ENCODE results near the gene MEPCE.
"Not testable (repeated sequence)": the region's sequence is repeated elsewhere in the genome, so short reads cannot be mapped to it uniquely, and the experiment has no call there.

Gene MEPCE

GRCh38 chr7:100449190-100449795 lies 19.7 kb downstream of the MEPCE start:
- TF ChIP-seq GATA1 (IDR thresholded peaks at IDR 0.05; ENCODE audit: low read depth, low read length), result no peak
- TF ChIP-seq POLR2A (IDR thresholded peaks at IDR 0.05; ENCODE audit: low read length), result no peak
- DNase-seq, result no peak

- DNase-seq, result no peak
- TF ChIP-seq POLR2A (IDR thresholded peaks at IDR 0.05; ENCODE audit: low read length), result no peak
- TF ChIP-seq GATA1 (IDR thresholded peaks at IDR 0.05; ENCODE audit: low read depth, low read length), result no peak
Measured at GRCh38 chr7:100452513-100452912, 22.9 kb downstream of the MEPCE start.

GRCh38 chr7:100453854-100454253 lies 24.2 kb downstream of the MEPCE start:
- DNase-seq, result not testable (repeated sequence)

GRCh38 chr7:100455206-100455605 lies 25.6 kb downstream of the MEPCE start:
- DNase-seq, result no peak
- no peak for TF ChIP-seq GATA1 (IDR thresholded peaks at IDR 0.05; ENCODE audit: low read depth, low read length)
- TF ChIP-seq POLR2A (IDR thresholded peaks at IDR 0.05; ENCODE audit: low read length), result no peak

GRCh38 chr7:100456562-100456961 lies 26.9 kb downstream of the MEPCE start:
- no peak for DNase-seq
- no peak for TF ChIP-seq POLR2A (IDR thresholded peaks at IDR 0.05; ENCODE audit: low read length)
- no peak for TF ChIP-seq GATA1 (IDR thresholded peaks at IDR 0.05; ENCODE audit: low read depth, low read length)

GRCh38 chr7:100457033-100457432 lies 27.4 kb downstream of the MEPCE start:
- TF ChIP-seq POLR2A (IDR thresholded peaks at IDR 0.05; ENCODE audit: low read length) (no peak), GATA1 (IDR thresholded peaks at IDR 0.05; ENCODE audit: low read depth, low read length) (no peak)
- DNase-seq, result no peak

- TF ChIP-seq POLR2A (IDR thresholded peaks at IDR 0.05; ENCODE audit: low read length) (no peak), GATA1 (IDR thresholded peaks at IDR 0.05; ENCODE audit: low read depth, low read length) (no peak)
- DNase-seq, result no peak
Measured at GRCh38 chr7:100464210-100464660, 34.6 kb downstream of the MEPCE start, which contains the start of gene SPACDR. TSS of gene SPACDR (minus strand) at chr7:100464260. CDS start at chr7:100464025, 235 bp downstream.

- TF ChIP-seq POLR2A (IDR thresholded peaks at IDR 0.05; ENCODE audit: low read length) (no peak), GATA1 (IDR thresholded peaks at IDR 0.05; ENCODE audit: low read depth, low read length) (no peak)
Measured at GRCh38 chr7:100464791-100465190, 35.2 kb downstream of the MEPCE start.

GRCh38 chr7:100465299-100465698 lies 35.7 kb downstream of the MEPCE start:
- TF ChIP-seq GATA1 (IDR thresholded peaks at IDR 0.05; ENCODE audit: low read depth, low read length), result no peak
- TF ChIP-seq POLR2A (IDR thresholded peaks at IDR 0.05; ENCODE audit: low read length), result no peak
- no peak for DNase-seq

More at GRCh38 chr7:100464791-100465190, 35.2 kb downstream of the MEPCE start:
- DNase-seq, result no peak

GRCh38 chr7:100465702-100466311 lies 36.2 kb downstream of the MEPCE start:
- TF ChIP-seq POLR2A (IDR thresholded peaks at IDR 0.05; ENCODE audit: low read length), result no peak
- DNase-seq, result peak; percentile 61 to 65

GRCh38 chr7:100466653-100467605 lies 37.3 kb downstream of the MEPCE start:
- DNase-seq, result no peak
- no peak for TF ChIP-seq GATA1 (IDR thresholded peaks at IDR 0.05; ENCODE audit: low read depth, low read length)
- peak; percentile 24 for TF ChIP-seq POLR2A (IDR thresholded peaks at IDR 0.05; ENCODE audit: low read length)

GRCh38 chr7:100467638-100468373 lies 38.2 kb downstream of the MEPCE start:
- TF ChIP-seq POLR2A (IDR thresholded peaks at IDR 0.05; ENCODE audit: low read length) (peak; percentile 13), GATA1 (IDR thresholded peaks at IDR 0.05; ENCODE audit: low read depth, low read length) (no peak)
- DNase-seq, result no peak

GRCh38 chr7:100469227-100470044 lies 39.8 kb downstream of the MEPCE start:
- DNase-seq, result peak; percentile 75 to 90
- TF ChIP-seq GATA1 (IDR thresholded peaks at IDR 0.05; ENCODE audit: low read depth, low read length) (no peak), POLR2A (IDR thresholded peaks at IDR 0.05; ENCODE audit: low read length) (no peak)
